Calu3 (cell line): ENCODE measurements around the gene WFS1. TPM values are rescaled to one million over a fixed set of nuclear protein-coding genes. Genes with fewer than 3 reads are reported as not detected.
A peak's percentile ranks its signal among the peaks of the same experiment; 100 is the strongest.

Experiments
- BruUV-seq: library from RNA; stranded (reverse); fragments of 400-500 nt; replicated peaks from 2 replicates; lab custom pipeline; 2021; lab: Mats Ljungman, UMichigan
- CTCF ChIA-PET: fragments of 300-600 bp; sonication (Branson Sonifier 250); formaldehyde crosslinking; loops from one replicate; lab custom pipeline; 2022; ENCODE audit warnings: antibody characterized with exemption; lab: Charles Lee
- DNase-seq: peaks from one replicate; pipeline ENCODE4 v3.0.0; 2022
- H3K27ac Mint-ChIP-seq: one replicate; pipeline ENCODE4 v1.8.0; 2022; ENCODE audit warnings: mixed read lengths; ENCODE audit not compliant: unreplicated experiment
- H3K27me3 Mint-ChIP-seq: one replicate; pipeline ENCODE4 v1.8.0; 2022; ENCODE audit warnings: mixed read lengths; ENCODE audit not compliant: unreplicated experiment
- H3K36me3 Mint-ChIP-seq: one replicate; pipeline ENCODE4 v1.8.0; 2022; ENCODE audit warnings: mild to moderate bottlenecking, moderate library complexity, mixed read lengths; ENCODE audit not compliant: insufficient read depth, unreplicated experiment
- H3K4me1 Mint-ChIP-seq: one replicate; pipeline ENCODE4 v1.8.0; 2022; ENCODE audit warnings: mild to moderate bottlenecking, low read depth, mixed read lengths; ENCODE audit not compliant: unreplicated experiment
- H3K4me3 Mint-ChIP-seq: one replicate; pipeline ENCODE4 v1.8.0; 2022; ENCODE audit warnings: mild to moderate bottlenecking, low read depth, moderate library complexity, mixed read lengths; ENCODE audit not compliant: unreplicated experiment
- H3K9me3 Mint-ChIP-seq: one replicate; pipeline ENCODE4 v1.8.0; 2022; ENCODE audit warnings: low read depth, mixed read lengths; ENCODE audit not compliant: unreplicated experiment
- intact Hi-C: fragments of 100-400 bp; cut with micrococcal nuclease; formaldehyde crosslinking; loops from one replicate; pipeline ENCODE4 v1.10.0; 2022; ENCODE audit not compliant: unreplicated experiment
- total RNA-seq: library from RNA; stranded (reverse); gene quantifications from 2 replicates; pipeline ENCODE4 v1.2.3, GENCODE V29; 2022
- TF ChIP-seq, protein P1 (sequence below): fragments of 200-600 bp; IDR thresholded peaks from one replicate; pipeline ENCODE4 v1.8.0; 2022; ENCODE audit warnings: antibody characterized with exemption; ENCODE audit not compliant: unreplicated experiment

WFS1 gene
- total RNA-seq, 1 experiment from 2014 or later = 23.4 TPM

DNA sequence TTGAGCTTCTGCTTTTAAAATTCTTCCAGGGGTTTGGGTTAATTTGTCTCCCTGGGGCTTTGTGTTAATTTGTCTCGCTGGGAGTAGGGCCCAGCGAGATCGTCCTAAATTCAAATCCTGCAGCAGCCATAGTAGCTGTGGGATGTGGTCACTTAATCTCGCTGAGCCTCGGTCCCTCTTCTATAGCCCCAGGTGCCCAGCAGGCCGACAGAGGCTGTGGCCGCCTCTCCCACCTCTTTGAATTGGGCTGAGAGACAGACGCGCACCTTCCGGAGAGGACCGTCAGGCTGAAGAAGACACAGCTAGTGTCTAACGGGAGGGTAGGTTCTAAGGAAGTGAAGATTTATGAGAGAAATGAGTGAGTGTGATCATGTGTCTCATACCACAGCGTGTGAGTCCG is 15.7 kb upstream of the WFS1 start:
- BruUV-seq = no TSS peak
- H3K4me3 Mint-ChIP-seq = no peak overlapping the region
- DNase-seq = no peak
- H3K9me3 Mint-ChIP-seq = no peaks in the 10 kb centered on the region
- intact Hi-C loops = loop anchor here (10.0 kb wide), 1 partner anchor 291 kb away; no protein-coding TSS in a partner anchor
- H3K4me1 Mint-ChIP-seq = peaks cover 9% of the 10 kb centered on the region
- H3K27ac Mint-ChIP-seq = no peak overlapping the region
- CTCF ChIA-PET = interaction anchor here (1.2 to 1.6 kb wide), 2 partner anchors 16 to 77 kb away, joined by 3 read pairs; partner anchors contain the start of gene WFS1
- TF ChIP-seq, protein P1, sequence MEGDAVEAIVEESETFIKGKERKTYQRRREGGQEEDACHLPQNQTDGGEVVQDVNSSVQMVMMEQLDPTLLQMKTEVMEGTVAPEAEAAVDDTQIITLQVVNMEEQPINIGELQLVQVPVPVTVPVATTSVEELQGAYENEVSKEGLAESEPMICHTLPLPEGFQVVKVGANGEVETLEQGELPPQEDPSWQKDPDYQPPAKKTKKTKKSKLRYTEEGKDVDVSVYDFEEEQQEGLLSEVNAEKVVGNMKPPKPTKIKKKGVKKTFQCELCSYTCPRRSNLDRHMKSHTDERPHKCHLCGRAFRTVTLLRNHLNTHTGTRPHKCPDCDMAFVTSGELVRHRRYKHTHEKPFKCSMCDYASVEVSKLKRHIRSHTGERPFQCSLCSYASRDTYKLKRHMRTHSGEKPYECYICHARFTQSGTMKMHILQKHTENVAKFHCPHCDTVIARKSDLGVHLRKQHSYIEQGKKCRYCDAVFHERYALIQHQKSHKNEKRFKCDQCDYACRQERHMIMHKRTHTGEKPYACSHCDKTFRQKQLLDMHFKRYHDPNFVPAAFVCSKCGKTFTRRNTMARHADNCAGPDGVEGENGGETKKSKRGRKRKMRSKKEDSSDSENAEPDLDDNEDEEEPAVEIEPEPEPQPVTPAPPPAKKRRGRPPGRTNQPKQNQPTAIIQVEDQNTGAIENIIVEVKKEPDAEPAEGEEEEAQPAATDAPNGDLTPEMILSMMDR = no peak
- H3K27me3 Mint-ChIP-seq = peaks cover 10% of the 10 kb centered on the region
- no peaks in the 10 kb centered on the region for H3K36me3 Mint-ChIP-seq

DNA sequence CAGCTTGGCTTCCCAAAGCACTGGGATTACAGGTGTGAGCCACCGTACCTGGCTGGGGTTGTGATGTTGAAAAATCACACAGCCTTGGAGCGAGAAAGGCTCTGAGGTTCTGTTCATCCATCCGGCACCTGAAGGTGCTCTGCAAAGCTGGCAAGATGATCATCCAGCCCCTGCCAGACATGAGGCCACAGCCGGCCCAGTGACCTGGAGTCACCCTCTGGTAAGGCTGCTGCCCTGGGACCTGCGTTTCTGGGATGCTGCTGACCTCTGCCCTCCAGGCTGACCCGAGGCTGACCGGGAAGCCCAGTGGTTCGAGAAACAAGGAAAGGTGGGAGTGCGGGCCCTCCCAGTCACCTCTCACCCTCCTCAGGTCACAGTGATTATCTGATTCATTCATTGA is 13.5 kb upstream of the WFS1 start:
- intact Hi-C loops = loop anchor here (10.0 kb wide), 1 partner anchor 289 kb away; no protein-coding TSS in a partner anchor
- no peaks in the 10 kb centered on the region for H3K36me3 Mint-ChIP-seq

DNA sequence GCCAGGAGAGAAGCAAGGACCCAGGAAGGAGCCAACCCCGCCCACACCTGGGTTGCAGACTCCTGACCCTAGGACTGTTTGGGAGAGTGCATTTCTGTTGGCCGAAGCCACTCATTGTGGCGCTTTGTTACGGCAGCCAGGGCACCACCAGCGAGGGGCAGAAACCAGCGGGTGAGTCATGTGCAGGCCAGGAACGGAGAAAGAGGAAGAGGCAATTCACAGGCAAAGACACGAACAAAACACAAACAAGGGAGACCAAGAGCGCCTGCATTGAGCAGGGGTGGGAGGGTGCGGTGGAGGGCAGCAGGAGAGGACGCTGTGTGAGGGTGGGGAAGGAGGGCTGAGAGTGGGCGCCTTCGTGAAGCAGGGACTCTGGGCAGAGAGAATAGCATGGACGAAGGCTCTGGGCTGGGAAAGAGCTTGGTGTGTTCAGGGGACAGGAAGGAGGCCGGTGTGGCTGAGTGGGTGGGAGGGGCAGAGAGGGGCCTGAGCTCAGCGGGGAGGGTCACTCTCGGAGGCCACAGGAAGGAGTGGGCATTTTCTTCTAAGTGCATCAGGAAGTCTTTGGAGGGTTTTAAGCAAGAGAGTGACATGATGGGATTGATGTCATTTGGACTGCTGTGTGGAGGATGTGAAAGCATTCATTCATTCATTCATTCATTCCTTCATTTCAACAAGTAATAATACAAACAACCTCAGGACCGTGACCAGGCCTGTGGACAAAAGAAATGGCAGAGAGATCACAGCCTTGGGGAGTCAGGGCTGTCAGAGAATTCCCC is 12.2 kb upstream of the WFS1 start:
- no TSS peak for BruUV-seq
- Mint-ChIP-seq H3K4me3 (no peak overlapping the region), H3K27ac (no peak overlapping the region), H3K9me3 (no peaks in the 10 kb centered on the region), H3K4me1 (peaks cover 9% of the 10 kb centered on the region), H3K27me3 (peaks cover 28% of the 10 kb centered on the region), H3K36me3 (no peaks in the 10 kb centered on the region)
- TF ChIP-seq, protein P1 = no peak
- intact Hi-C loops = loop anchor here (10.0 kb wide), 1 partner anchor 287 kb away; no protein-coding TSS in a partner anchor
- CTCF ChIA-PET = no interaction called here
- DNase-seq = peak; percentile 29

More for the DNA sequence above, 13.5 kb upstream of the WFS1 start:
- TF ChIP-seq, protein P1 = no peak
- no peaks in the 10 kb centered on the region for H3K9me3 Mint-ChIP-seq
- CTCF ChIA-PET = no interaction called here
- peaks cover 16% of the 10 kb centered on the region for H3K27me3 Mint-ChIP-seq
- H3K4me3 Mint-ChIP-seq = no peak overlapping the region
- no peak for DNase-seq
- H3K27ac Mint-ChIP-seq = no peak overlapping the region
- H3K4me1 Mint-ChIP-seq = peaks cover 9% of the 10 kb centered on the region
- BruUV-seq = no TSS peak

DNA sequence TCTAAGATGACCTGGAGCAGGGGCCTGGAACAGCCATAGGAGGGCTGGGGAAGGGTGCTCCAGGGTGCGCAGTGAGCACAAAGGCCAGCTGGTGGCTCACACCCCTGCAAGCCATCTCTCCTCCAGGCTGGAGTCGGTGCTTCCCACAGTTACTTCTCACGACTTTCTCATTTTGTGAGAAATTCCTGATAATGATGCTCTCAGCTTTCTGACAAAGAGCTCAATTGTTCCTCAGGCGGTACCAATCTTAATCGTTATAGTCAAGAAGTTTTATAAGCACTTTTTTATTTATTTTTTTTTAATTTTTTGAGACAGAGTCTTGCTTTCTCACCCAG is 11.7 kb upstream of the WFS1 start:
- intact Hi-C loops = loop anchor here (10.0 kb wide), 1 partner anchor 287 kb away; no protein-coding TSS in a partner anchor
- Mint-ChIP-seq H3K27ac (no peak overlapping the region), H3K4me1 (peaks cover 9% of the 10 kb centered on the region), H3K36me3 (no peaks in the 10 kb centered on the region), H3K4me3 (no peak overlapping the region), H3K9me3 (no peaks in the 10 kb centered on the region), H3K27me3 (peaks cover 29% of the 10 kb centered on the region)
- no TSS peak for BruUV-seq
- CTCF ChIA-PET = interaction anchor here (0.6 kb wide), 1 partner anchor 12 kb away, joined by 3 read pairs; the partner anchor contains the start of gene WFS1
- no peak for DNase-seq
- TF ChIP-seq, protein P1 = no peak
